Bronchial epithelial cell (primary cell): ENCODE results near the gene CSRP1. TPM values are rescaled to one million over a fixed set of nuclear protein-coding genes. Genes with fewer than 3 reads are reported as not detected.
A peak's percentile ranks its signal among the peaks of the same experiment; 100 is the strongest.

Experiments used
- DNase-seq: peaks from one replicate; pipeline ENCODE4 v3.0.0-alpha.2; 2010; ENCODE audit warnings: low read depth
- FAIRE-seq: peaks from 2 replicates; lab custom pipeline; 2011; peaks lifted over from hg19 to GRCh38; lab: Jason Lieb, UNC
- H3K27me3 ChIP-seq: 2 replicates; pipeline ENCODE4 v1.5.1; 2011; ENCODE audit warnings: low read length; ENCODE audit not compliant: control insufficient read depth, insufficient read depth
- H3K36me3 ChIP-seq: 2 replicates; pipeline ENCODE4 v1.5.1; 2011; ENCODE audit warnings: low read length; ENCODE audit not compliant: control insufficient read depth, insufficient read depth
- H3K4me3 ChIP-seq: 2 replicates; pipeline ENCODE4 v1.5.1; 2011; ENCODE audit warnings: mild to moderate bottlenecking, low read depth, low read length, control low read depth
- CTCF ChIP-seq: IDR thresholded peaks from 2 replicates; pipeline ENCODE4 v1.5.1; 2011; ENCODE audit warnings: mild to moderate bottlenecking, moderate library complexity, low read length, control low read depth, inconsistent platforms; ENCODE audit not compliant: insufficient read depth, severe bottlenecking
- total RNA-seq: library from RNA; depleted of rRNA; stranded (reverse); fragments of >200 nt; gene quantifications from 2 replicates; pipeline ENCODE4 v1.2.1, GENCODE V29; 2014

CSRP1 gene
- total RNA-seq, 1 donor from 2014 or later = 257 TPM

DNA sequence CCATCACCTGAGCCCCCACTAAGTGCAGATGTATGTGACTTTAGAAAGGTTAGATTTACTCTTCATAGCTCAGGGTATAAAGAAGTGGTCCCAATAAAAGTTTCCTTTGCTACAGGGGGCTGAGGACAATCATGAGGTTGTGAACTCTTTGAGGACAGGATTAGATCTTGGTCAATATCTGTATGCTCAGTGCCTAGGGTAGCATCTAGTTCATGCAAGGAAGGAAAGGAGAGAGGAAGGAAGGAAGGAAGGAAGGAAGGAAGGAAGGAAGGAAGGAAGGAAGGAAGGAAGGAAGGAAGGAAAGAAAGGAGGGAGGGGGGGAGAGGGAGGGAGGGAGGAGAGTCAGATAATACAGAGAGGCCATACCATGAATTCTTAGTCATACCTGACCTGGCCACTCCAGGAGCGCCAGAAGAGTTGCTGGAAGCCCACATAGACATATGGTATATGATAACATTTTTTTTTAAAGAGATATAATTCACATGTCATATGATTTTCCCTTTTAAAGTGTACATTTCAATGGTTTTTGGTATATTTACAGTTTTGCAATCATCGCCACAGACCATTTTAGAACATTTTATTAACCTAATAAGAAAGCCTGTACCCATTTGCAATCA lies 9.7 kb upstream of the CSRP1 start:
- Histone ChIP-seq H3K27me3 (no peaks in the 10 kb centered on the region), H3K4me3 (no peak overlapping the region), H3K36me3 (no peaks in the 10 kb centered on the region)
- DNase-seq (no peak), FAIRE-seq (no peak)
- no peak for TF ChIP-seq CTCF

- no peaks in the 10 kb centered on the region for H3K36me3 ChIP-seq
- no peak for TF ChIP-seq CTCF
- no peak overlapping the region for H3K4me3 ChIP-seq
- H3K27me3 ChIP-seq = no peaks in the 10 kb centered on the region
- FAIRE-seq (no peak), DNase-seq (peak; percentile 78)
Measured at GRCh38 chr1:201515895-201516294, 9.0 kb upstream of the CSRP1 start.

DNA sequence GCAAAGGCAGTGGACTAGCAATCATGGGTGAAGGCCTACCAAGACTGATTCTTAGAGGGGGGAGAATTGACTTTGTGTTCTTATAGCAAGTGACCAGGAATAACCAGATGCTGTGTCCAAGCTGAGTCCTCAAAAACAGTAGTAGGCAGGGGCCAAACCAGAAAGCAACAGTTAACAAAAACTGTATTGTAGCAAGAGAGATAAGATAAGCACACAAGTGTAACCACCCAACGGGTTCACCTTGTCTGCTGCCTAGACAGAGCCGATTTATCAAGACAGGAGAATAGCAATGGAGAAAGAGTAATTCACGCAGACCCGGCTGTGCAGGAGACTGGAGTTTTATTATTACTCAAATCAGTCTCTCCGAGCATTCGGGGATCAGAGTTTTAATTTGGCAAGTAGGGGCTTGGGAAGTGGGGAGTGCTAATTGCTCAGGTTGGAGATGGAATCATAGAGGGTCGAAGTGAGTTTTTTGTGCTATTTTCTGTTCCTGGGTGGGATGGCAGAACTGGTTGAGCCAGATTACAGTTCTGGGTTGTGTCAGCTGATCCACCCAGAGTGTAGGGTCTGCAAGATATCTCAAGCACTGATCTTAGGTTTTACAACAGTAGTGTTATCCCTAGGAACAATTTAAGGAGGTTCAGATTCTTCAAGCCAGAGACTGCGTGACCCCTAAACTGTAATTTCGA lies 8.3 kb upstream of the CSRP1 start:
- H3K27me3 ChIP-seq = no peaks in the 10 kb centered on the region
- no peak overlapping the region for H3K4me3 ChIP-seq
- DNase-seq (no peak), FAIRE-seq (no peak)
- no peak for TF ChIP-seq CTCF
- no peaks in the 10 kb centered on the region for H3K36me3 ChIP-seq

DNA sequence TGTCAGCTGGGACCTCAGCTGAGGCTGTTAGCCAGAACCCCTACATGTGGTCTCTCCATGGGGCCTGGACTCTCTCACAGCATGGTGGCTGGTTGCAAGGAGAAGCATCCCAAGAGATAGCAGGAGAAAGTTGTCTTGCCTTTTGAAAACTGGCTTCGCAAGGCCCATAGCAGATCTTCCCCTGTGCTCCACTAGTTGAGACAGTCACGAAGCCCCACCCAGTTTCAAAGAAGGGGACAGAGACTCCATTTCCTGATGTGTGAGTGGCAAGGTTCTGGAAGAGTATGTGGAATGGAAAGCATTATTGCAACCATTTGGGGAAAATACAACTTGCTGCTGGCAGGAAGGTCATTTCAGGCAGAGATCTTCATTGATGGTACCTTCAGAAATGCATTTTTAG lies 7.5 kb upstream of the CSRP1 start:
- no peak overlapping the region for H3K4me3 ChIP-seq
- FAIRE-seq (no peak), DNase-seq (no peak)
- TF ChIP-seq CTCF = no peak
- no peaks in the 10 kb centered on the region for H3K36me3 ChIP-seq
- no peaks in the 10 kb centered on the region for H3K27me3 ChIP-seq

DNA sequence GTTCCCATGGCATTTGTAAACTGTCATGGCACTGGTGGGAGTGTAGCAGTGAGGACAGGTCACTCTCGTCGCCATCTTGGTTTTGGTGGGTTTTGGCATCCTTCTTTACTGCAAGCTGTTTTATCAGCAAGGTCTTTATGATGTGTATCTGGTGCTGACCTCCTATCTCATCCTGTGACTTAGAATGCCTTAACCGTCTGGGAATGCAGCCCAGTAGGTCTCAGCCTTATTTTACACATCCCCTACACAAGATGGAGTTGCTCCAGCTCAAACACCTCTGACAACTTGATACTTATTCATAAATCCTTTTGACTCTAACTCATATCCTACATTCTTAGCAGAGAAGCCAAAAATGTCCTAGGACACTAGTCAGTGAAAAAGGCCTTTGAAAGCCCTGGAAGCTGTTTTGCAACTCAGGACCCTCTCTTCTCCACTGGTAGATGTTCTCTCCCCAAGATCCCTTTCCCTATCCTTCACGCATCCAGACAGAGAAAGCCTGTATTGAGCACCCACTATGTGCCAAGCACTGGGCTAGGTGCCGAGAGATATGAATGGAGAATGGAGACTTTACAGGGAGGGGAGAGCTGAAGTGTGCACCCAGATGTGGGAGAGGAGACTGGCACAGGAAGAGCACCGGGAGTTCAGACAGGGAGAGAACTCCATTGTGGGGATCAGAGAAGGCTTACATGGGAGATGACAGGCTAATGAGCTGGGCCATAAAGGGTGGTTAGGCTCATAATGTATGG lies 6.7 kb upstream of the CSRP1 start:
- Histone ChIP-seq H3K27me3 (no peaks in the 10 kb centered on the region), H3K4me3 (no peak overlapping the region), H3K36me3 (no peaks in the 10 kb centered on the region)
- TF ChIP-seq CTCF = no peak
- no peak for DNase-seq
- no peak for FAIRE-seq
